GM12878 (cell line): ENCODE data around the gene MICALL1. TPM values are rescaled to one million over a fixed set of nuclear protein-coding genes. Genes with fewer than 3 reads are reported as not detected.

Source experiments
- SREBF1 ChIP-seq: IDR thresholded peaks from 2 replicates; pipeline ENCODE4 v1.6.1; 2012; ENCODE audit warnings: mild to moderate bottlenecking, low read length
- polyA plus RNA-seq, 11 experiments: library from polyadenylated mRNA; depleted of rRNA in 4 of 11; unstranded in 6 of 11; stranded (reverse) in 5 of 11; fragments of >200 nt; fragmentation: Nextera tagmentation in 4 of 11; fragmentation: Illumina TruSeq in 1 of 11; extraction: Ambion mirVana in 4 of 11; extraction: Trizol in 1 of 11; gene quantifications; 1 replicate in 1 of 11; 2 replicates in 10 of 11; pipeline versions ENCODE4 v1.2.1 to v1.2.3, GENCODE V29; 2011 to 2016; ENCODE audit warnings: inconsistent platforms in 2 of 11, missing spikeins in 2 of 11, low read depth in 1 of 11
- total RNA-seq, 4 experiments: library from RNA; depleted of rRNA in 3 of 4; stranded (reverse); fragments of >200 nt in 3 of 4; fragmentation: Illumina TruSeq in 1 of 4; extraction: Trizol in 1 of 4; gene quantifications; 2 replicates each; pipeline versions ENCODE4 v1.2.1 to v1.2.3, GENCODE V29; 2013 to 2021
- TF ChIP-seq, protein P1 (sequence below): IDR thresholded peaks from 2 replicates; pipeline ENCODE4 v1.6.1; 2011; ENCODE audit warnings: borderline replicate concordance, low read depth, mild to moderate bottlenecking, moderate library complexity, low read length; ENCODE audit not compliant: insufficient read depth, poor library complexity, severe bottlenecking
- TF ChIP-seq, protein P2 (sequence below): IDR thresholded peaks from 2 replicates; pipeline ENCODE4 v1.6.1; 2012; ENCODE audit warnings: mild to moderate bottlenecking, low read depth, low read length

Gene MICALL1
- total and polyA plus RNA-seq, 10 of the 15 experiments (the other 5 are each of a cell fraction or from before 2014, with no cell fraction given): 0.72 to 30.7 (median 7.8) TPM

DNA sequence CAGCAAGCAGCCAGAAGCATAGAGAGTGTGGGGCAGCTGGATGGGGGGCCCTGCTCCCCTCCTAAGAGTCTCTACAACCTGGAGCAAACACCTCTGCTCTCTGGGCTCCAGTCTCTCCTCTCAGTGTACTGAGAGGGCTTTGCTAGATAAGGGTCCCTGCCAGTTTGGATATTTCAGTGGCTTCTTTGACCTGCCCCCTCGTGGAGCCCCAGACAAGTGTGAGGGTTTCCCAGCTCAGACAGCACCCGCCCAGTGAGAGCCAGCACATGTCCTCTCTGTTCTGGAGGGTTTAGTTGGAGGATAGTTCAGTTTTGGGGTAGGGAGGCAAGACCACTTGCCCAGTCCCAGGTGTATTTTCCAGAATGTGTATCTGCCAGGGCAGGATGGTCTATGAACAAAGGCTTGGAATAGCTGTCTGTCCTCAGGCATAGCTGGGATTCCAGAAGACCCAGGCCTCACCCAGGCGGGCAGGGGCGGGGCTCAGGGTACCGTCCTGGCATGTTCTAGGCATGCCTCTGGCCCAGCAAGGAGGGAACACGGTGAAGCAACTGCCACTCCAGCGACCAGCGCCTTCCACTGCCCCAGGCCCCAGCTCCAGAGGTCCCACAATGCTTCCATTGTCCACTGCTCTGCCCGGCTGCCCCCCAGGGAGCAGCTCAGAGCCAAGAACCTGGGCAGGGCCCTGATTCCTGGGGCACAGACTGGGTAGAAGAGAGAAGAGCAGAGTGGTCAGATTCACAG is 7.5 kb upstream of the MICALL1 start (continued):
- TF ChIP-seq, protein P1, sequence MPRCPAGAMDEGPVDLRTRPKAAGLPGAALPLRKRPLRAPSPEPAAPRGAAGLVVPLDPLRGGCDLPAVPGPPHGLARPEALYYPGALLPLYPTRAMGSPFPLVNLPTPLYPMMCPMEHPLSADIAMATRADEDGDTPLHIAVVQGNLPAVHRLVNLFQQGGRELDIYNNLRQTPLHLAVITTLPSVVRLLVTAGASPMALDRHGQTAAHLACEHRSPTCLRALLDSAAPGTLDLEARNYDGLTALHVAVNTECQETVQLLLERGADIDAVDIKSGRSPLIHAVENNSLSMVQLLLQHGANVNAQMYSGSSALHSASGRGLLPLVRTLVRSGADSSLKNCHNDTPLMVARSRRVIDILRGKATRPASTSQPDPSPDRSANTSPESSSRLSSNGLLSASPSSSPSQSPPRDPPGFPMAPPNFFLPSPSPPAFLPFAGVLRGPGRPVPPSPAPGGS: no peak
- TF ChIP-seq, protein P2, sequence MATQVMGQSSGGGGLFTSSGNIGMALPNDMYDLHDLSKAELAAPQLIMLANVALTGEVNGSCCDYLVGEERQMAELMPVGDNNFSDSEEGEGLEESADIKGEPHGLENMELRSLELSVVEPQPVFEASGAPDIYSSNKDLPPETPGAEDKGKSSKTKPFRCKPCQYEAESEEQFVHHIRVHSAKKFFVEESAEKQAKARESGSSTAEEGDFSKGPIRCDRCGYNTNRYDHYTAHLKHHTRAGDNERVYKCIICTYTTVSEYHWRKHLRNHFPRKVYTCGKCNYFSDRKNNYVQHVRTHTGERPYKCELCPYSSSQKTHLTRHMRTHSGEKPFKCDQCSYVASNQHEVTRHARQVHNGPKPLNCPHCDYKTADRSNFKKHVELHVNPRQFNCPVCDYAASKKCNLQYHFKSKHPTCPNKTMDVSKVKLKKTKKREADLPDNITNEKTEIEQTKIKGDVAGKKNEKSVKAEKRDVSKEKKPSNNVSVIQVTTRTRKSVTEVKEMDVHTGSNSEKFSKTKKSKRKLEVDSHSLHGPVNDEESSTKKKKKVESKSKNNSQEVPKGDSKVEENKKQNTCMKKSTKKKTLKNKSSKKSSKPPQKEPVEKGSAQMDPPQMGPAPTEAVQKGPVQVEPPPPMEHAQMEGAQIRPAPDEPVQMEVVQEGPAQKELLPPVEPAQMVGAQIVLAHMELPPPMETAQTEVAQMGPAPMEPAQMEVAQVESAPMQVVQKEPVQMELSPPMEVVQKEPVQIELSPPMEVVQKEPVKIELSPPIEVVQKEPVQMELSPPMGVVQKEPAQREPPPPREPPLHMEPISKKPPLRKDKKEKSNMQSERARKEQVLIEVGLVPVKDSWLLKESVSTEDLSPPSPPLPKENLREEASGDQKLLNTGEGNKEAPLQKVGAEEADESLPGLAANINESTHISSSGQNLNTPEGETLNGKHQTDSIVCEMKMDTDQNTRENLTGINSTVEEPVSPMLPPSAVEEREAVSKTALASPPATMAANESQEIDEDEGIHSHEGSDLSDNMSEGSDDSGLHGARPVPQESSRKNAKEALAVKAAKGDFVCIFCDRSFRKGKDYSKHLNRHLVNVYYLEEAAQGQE: no peak
- no peak for TF ChIP-seq SREBF1
